GM13976 (cell line): ENCODE results near the gene MNAT1.
"Not testable (repeated sequence)": the region's sequence is repeated elsewhere in the genome, so short reads cannot be mapped to it uniquely, and the experiment has no call there.

ENCODE experiments used
- DNase-seq: peaks from one replicate; pipeline ENCODE4 v3.0.0; 2012; ENCODE audit warnings: low spot score
- CTCF ChIP-seq: IDR thresholded peaks from 2 replicates; pipeline ENCODE4 v1.5.1; 2012; ENCODE audit warnings: borderline replicate concordance, mild to moderate bottlenecking; ENCODE audit not compliant: insufficient read depth; ENCODE audit errors: extremely low read depth, missing control alignments, control extremely low read depth
- in situ Hi-C: fragments of 300-500 bp; cut with MboI; formaldehyde crosslinking; loops from one replicate; pipeline ENCODE4 v1.12.0; 2022; ENCODE audit warnings: low sequenced_read_pairs, mixed read lengths, inconsistent platforms; ENCODE audit not compliant: unreplicated experiment

Gene MNAT1

GRCh38 chr14:60775296-60775695, 40.7 kb downstream of the MNAT1 start:
- TF ChIP-seq CTCF: no peak
- in situ Hi-C loops: no loop called here
- DNase-seq: no peak

- TF ChIP-seq CTCF: no peak
- in situ Hi-C loops: no loop called here
- DNase-seq: no peak
These were observed 43.5 kb downstream of the MNAT1 start for GRCh38 chr14:60777856-60778578.

DNA sequence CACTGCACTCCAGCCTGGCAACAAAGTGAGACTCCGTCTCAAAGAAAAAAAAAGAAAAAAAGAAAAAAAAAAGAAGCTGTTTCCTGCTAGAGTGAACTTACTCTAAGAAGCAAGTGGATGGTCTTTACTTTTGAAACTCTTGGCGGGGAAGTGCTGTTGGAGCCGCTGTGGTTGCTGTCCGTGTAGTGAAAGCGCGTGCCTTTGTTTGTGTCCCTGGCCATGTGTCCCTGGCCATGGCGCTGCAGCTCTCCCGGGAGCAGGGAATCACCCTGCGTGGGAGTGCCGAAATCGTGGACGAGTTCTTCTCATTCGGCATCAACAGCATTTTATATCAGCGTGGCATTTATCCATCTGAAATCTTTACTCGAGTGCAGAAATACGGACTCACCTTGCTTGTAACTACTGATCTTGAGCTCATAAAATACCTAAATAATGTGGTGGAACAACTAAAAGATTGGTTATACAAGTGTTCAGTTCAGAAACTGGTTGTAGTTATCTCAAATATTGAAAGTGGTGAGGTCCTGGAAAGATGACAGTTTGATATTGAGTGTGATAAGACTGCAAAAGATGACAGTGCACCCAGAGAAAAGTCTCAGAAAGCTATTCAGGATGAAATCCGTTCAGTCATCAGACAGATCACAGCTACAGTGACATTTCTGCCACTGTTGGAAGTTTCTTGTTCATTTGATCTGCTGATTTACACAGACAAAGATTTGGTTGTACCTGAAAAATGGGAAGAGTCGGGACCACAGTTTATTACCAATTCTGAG, 45.4 kb downstream of the MNAT1 start:
- DNase-seq, in situ Hi-C loops: not testable (repeated sequence)

DNA sequence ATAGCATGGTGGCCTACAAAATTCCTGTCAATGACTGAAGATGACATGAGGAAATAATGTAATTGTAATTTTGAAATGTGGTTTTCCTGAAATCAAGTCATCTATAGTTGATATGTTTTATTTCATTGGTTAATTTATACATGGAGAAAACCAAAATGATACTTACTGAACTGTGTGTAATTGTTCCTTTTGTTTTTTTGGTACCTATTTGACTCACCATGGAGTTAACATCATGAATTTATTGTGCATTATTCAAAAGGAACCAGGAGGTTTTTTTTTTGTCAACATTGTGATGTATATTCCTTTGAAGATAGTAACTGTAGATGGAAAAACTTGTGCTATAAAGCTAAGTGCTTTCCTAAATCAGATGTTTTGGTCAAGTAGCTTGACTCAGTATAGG, 46.0 kb downstream of the MNAT1 start:
- DNase-seq, in situ Hi-C loops: not testable (repeated sequence)

- in situ Hi-C loops: no loop called here
These were observed 52.3 kb downstream of the MNAT1 start for GRCh38 chr14:60786905-60787304.

DNA sequence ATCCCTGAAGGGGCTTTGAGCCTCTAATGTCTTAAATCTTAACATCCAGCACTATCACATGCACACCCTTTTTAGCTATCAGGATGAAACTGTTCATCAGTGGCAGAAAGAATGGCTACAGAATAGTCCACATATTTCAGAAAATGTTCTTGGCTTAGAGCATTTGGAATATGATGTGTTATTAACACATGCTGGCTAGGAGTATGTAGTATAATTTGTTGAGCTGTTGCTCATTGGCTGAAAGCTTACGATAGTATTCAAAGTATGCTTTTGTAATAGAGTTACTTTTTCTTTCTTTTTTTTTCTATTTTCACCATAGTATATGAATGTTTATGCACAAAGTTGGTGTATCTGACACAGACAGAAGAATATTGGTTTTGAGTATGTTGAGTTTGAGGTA, 55.1 kb downstream of the MNAT1 start:
- DNase-seq: no peak
- TF ChIP-seq CTCF: no peak
- in situ Hi-C loops: no loop called here

More at GRCh38 chr14:60786905-60787304, 52.3 kb downstream of the MNAT1 start:
- no peak for TF ChIP-seq CTCF
- DNase-seq: no peak

DNA sequence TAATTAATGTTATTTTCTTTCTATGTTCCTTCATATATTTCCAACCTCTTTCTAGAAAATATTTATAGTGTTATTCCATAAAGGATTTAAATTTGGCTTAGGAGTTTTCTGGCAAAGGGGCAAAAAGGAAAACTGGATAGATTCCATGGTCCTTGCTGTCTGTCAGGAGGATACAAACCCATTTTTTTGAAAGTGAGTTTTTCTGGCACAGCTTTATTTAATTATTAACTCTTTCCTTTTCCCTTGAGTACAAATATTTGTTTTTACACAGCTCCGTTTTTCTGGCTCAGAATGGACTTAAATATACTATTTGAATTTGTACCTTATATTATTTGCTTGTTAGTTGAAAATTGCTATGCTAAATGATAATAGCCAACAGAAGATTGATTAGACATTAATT, 56.3 kb downstream of the MNAT1 start:
- no peak for TF ChIP-seq CTCF
- in situ Hi-C loops: no loop called here
- no peak for DNase-seq
